HCT116 (cell line): ENCODE results near the gene PSORS1C2.

ENCODE experiments used
- CEBPB ChIP-seq: IDR thresholded peaks from 2 replicates; pipeline ENCODE4 v1.6.1; 2012; ENCODE audit warnings: low read depth
- CTCF ChIP-seq, 3 experiments: fragments of 200-600 bp in 1 of 3; sonication (generic) in 1 of 3; IDR thresholded peaks in 2 of 3; conservative IDR thresholded peaks in 1 of 3; 2 replicates each; pipeline ENCODE4 v1.5.1; 2012 to 2017; ENCODE audit warnings: low read depth in 2 of 3, low read length in 2 of 3, antibody characterized with exemption in 1 of 3, borderline replicate concordance in 1 of 3, control low read depth in 1 of 3, mild to moderate bottlenecking in 1 of 3, mixed read lengths in 1 of 3, mixed run types in 1 of 3, moderate library complexity in 1 of 3; ENCODE audit not compliant: insufficient read depth in 1 of 3
- ELF1 ChIP-seq: IDR thresholded peaks from 2 replicates; pipeline ENCODE4 v1.6.1; 2012; ENCODE audit warnings: low read depth, borderline replicate concordance
- EZH2 ChIP-seq: fragments of 200-600 bp; sonication (generic); IDR thresholded peaks from 2 replicates; pipeline ENCODE4 v1.6.1; 2017; ENCODE audit warnings: antibody characterized with exemption, mixed run types
- FOSL1 ChIP-seq: IDR thresholded peaks from 2 replicates; pipeline ENCODE4 v1.6.1; 2012; ENCODE audit warnings: low read depth
- JUND ChIP-seq: IDR thresholded peaks from 2 replicates; pipeline ENCODE4 v1.6.1; 2012
- POLR2A ChIP-seq: IDR thresholded peaks from 2 replicates; pipeline ENCODE4 v1.7.0; 2011; ENCODE audit warnings: borderline replicate concordance; ENCODE audit not compliant: insufficient read depth, insufficient read length; ENCODE audit errors: extremely low read depth
- POLR2AphosphoS5 ChIP-seq: IDR thresholded peaks from 2 replicates; pipeline ENCODE4 v1.6.1; 2011; ENCODE audit warnings: mild to moderate bottlenecking, low read depth, low read length, moderate library complexity
- REST ChIP-seq: IDR thresholded peaks from 2 replicates; pipeline ENCODE4 v1.6.1; 2012; ENCODE audit warnings: low read depth
- SIN3A ChIP-seq: IDR thresholded peaks from 2 replicates; pipeline ENCODE4 v1.6.1; 2012; ENCODE audit warnings: low read depth
- ZFX ChIP-seq: fragments of 450-650 bp; IDR thresholded peaks from 2 replicates; pipeline ENCODE4 v1.6.1; 2017
- ZNF274 ChIP-seq: fragments of 200-500 bp; sonication (Bioruptor generic); IDR thresholded peaks from 2 replicates; pipeline ENCODE4 v1.6.1; 2014; ENCODE audit warnings: mild to moderate bottlenecking, low read depth, low read length, inconsistent platforms

GRCh38 chr6:31170987-31171671, 32.3 kb upstream of the PSORS1C2 start:
- TF ChIP-seq ZNF274 (no peak), POLR2AphosphoS5 (no peak), SIN3A (no peak), POLR2A (no peak), CEBPB (no peak), CTCF (IDR thresholded peaks at IDR 0.05 in 2 of 3, conservative IDR thresholded peaks at IDR 0.05 in 1 of 3; ENCODE audit: borderline replicate concordance in 1 of 3, insufficient read depth in 1 of 3, low read depth in 2 of 3, low read length in 2 of 3) (no peak), ZFX (no peak), EZH2 (no peak), FOSL1 (no peak), ELF1 (no peak), REST (no peak), JUND (no peak)
